Small intestine (tissue), 7 donors: ENCODE data around the gene SKA3. TPM values are rescaled to one million over a fixed set of nuclear protein-coding genes. Genes with fewer than 3 reads are reported as not detected.
A peak's percentile ranks its signal among the peaks of the same experiment; 100 is the strongest.
"Not testable (repeated sequence)": the region's sequence is repeated elsewhere in the genome, so short reads cannot be mapped to it uniquely, and the experiment has no call there.

Experiments used
- DNase-seq, 2 donors: peaks; one replicate each; pipeline versions ENCODE4 v3.0.0 to v3.0.0-alpha.2; 2013
- FAIRE-seq: peaks from 2 replicates; lab custom pipeline; 2012; peaks lifted over from hg19 to GRCh38; lab: Jason Lieb, UNC
- H3K27ac ChIP-seq, 3 donors: one replicate each; pipeline ENCODE4 v1.5.1; 2013; ENCODE audit warnings: low read length in 2 of 3, mild to moderate bottlenecking in 2 of 3, control low read depth in 1 of 3, inconsistent platforms in 1 of 3, low read depth in 1 of 3, moderate library complexity in 1 of 3
- H3K27me3 ChIP-seq, 3 donors: one replicate each; pipeline ENCODE4 v1.6.1; 2013; ENCODE audit warnings: low read length in 3 of 3, inconsistent platforms in 1 of 3; ENCODE audit not compliant: control insufficient read depth in 3 of 3, insufficient read depth in 3 of 3
- H3K36me3 ChIP-seq, 3 donors: one replicate each; pipeline ENCODE4 v1.6.1; 2013; ENCODE audit warnings: low read length in 3 of 3, inconsistent platforms in 1 of 3, low read depth in 1 of 3, mild to moderate bottlenecking in 1 of 3, moderate library complexity in 1 of 3; ENCODE audit not compliant: control insufficient read depth in 3 of 3, insufficient read depth in 2 of 3
- H3K4me1 ChIP-seq, 3 donors: one replicate each; pipeline ENCODE4 v1.6.1; 2013; ENCODE audit warnings: low read length in 2 of 3, inconsistent platforms in 1 of 3, low read depth in 1 of 3, mild to moderate bottlenecking in 1 of 3, moderate library complexity in 1 of 3; ENCODE audit not compliant: control insufficient read depth in 3 of 3, insufficient read depth in 2 of 3
- H3K4me3 ChIP-seq, 3 donors: one replicate each; pipeline ENCODE4 v1.5.1; 2013; ENCODE audit warnings: low read length in 3 of 3, control low read depth in 1 of 3, inconsistent platforms in 1 of 3, low read depth in 1 of 3, mild to moderate bottlenecking in 1 of 3, moderate library complexity in 1 of 3
- H3K9me3 ChIP-seq, 2 donors: one replicate each; pipeline ENCODE4 v1.6.1; 2013; ENCODE audit warnings: low read depth in 1 of 2, low read length in 1 of 2; ENCODE audit not compliant: control insufficient read depth in 2 of 2, insufficient read depth in 1 of 2
- whole genome bisulfite sequencing, 3 donors: extraction: QIAGEN DNeasy Blood & Tissue Kit; methylation state at CpG; one replicate each; pipeline ENCODE4 v1.1.7; 2013; 5-methylcytosine and 5-hydroxymethylcytosine counted together
- polyA plus RNA-seq, 4 donors: library from polyadenylated mRNA; stranded (reverse) in 3 of 4; unstranded in 1 of 4; fragments of 200-250 nt in 3 of 4; fragments of 120-200 nt in 1 of 4; gene quantifications; one replicate each; pipeline versions ENCODE4 v1.2.1 to v1.2.3, GENCODE V29; 2013
- donor health status: healthy with polysubstance abuse.
- donor health status: control.
- donor health status: control.
- donor health status: Bipolar disorder and iron deficiency.
- donor health status: healthy.

Gene SKA3
- polyA plus RNA-seq, 4 donors: 0.89 to 9.0 (median 6.7) TPM; not detected in 1

- 69 to 83% (median 82%) methylated on average over 2 of the region's 2 CpGs for WGBS, 3 donors
- Histone ChIP-seq H3K27me3 (no peaks in the 10 kb centered on the region), H3K4me3 (no peak overlapping the region), H3K9me3 (no peaks in the 10 kb centered on the region), H3K36me3 (peaks cover 0 to 5% (median 0%) of the 10 kb centered on the region in 3 donors), H3K27ac (no peak overlapping the region), H3K4me1 (peaks cover 0 to 8% (median 3%) of the 10 kb centered on the region in 3 donors)
- DNase-seq: no peak
- FAIRE-seq: no peak
These were observed 5.3 kb upstream of the SKA3 start for GRCh38 chr13:21181671-21182070.

DNA sequence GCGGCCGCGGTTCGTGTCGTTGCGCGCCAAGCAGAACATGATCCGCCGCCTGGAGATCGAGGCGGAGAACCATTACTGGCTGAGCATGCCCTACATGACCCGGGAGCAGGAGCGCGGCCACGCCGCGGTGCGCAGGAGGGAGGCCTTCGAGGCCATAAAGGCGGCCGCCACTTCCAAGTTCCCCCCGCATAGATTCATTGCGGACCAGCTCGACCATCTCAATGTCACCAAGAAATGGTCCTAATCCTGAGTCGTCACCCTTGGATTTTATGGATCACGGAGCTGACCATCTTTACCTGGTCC lies 581 bp upstream of the SKA3 start:
- no peaks in the 10 kb centered on the region for H3K9me3 ChIP-seq
- DNase-seq (no peak), FAIRE-seq (no peak)
- peaks cover 0 to 5% (median 0%) of the 10 kb centered on the region in 3 donors for H3K36me3 ChIP-seq
- peak overlapping the region; percentile 95 to 99 (median 96) for H3K27ac ChIP-seq
- H3K4me3 ChIP-seq: peak overlapping the region; percentile 74 to 94 (median 83)
- 0 to 1% (median 0%) methylated on average over 26 of the region's 26 CpGs for WGBS, 3 donors
- H3K4me1 ChIP-seq: peaks cover 0 to 8% (median 3%) of the 10 kb centered on the region in 3 donors
- no peaks in the 10 kb centered on the region for H3K27me3 ChIP-seq

DNA sequence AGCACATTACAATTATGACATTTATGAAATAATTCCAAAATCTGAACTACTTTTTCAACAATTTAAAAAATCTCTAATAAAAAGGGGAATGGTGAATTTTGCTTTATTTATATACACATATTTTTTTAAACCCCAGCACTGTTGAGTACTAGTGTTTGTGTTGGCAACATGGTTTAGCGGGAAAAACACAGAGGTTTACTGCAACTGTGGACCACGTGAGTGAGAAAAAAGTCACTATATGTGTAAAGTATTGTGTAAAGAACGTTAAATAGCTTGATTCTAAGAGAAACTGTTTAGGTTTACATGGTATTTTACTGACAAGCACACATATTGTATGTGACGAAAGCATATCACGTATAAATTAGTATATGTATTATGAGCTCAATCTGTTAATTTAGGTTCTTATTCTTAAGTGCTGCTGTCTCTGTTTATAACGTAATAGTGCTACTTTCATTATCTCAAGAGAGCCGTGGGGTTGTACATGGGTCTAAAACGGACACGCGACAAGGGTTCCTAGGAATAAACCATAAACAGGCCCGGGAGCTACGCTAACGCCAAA lies 617 bp downstream of the SKA3 start:
- H3K27ac ChIP-seq: peak overlapping the region; percentile 65 to 99 (median 71)
- FAIRE-seq (no peak), DNase-seq (peak in 1 of 2 donors; percentile 9)
- H3K4me1 ChIP-seq: peaks cover 0 to 8% (median 3%) of the 10 kb centered on the region in 3 donors
- H3K27me3 ChIP-seq: no peaks in the 10 kb centered on the region
- H3K9me3 ChIP-seq: no peaks in the 10 kb centered on the region
- H3K4me3 ChIP-seq: peak overlapping the region; percentile 74 to 94 (median 83)
- 1 to 3% (median 2%) methylated on average over 12 to 13 of the region's 13 CpGs for WGBS, 3 donors
- H3K36me3 ChIP-seq: peaks cover 0 to 7% (median 0%) of the 10 kb centered on the region in 3 donors

- not testable (repeated sequence) for FAIRE-seq, H3K4me1 ChIP-seq
- WGBS, 3 donors: 0% methylated on average over 1 of the region's 1 CpG
These were observed 2.6 kb downstream of the SKA3 start for GRCh38 chr13:21173767-21174166.

DNA sequence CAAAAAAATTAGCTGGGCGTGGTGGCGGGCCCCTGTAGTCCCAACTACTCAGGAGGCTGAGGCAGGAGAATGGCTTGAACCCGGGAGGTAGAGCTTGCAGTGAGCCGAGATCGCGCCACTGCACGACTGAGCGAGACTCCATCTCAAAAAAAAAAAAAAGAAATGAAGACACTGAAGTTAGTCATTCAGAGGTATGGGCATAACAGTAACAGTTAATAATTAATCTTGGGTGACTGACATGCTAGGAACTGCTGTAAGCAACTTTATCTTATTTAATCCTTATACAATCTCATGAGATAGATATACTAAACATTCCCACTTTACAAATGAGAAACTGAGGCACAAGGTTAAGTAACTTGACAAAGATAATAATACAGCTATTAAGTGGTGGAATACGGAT lies 4.9 kb downstream of the SKA3 start:
- no peak for FAIRE-seq
- H3K27me3 ChIP-seq: no peaks in the 10 kb centered on the region

More at GRCh38 chr13:21173767-21174166, 2.6 kb downstream of the SKA3 start:
- H3K27me3 ChIP-seq, DNase-seq, H3K36me3 ChIP-seq, H3K9me3 ChIP-seq, H3K4me3 ChIP-seq, H3K27ac ChIP-seq: not testable (repeated sequence)

GRCh38 chr13:21165606-21166005 lies 10.7 kb downstream of the SKA3 start:
- 84 to 87% (median 84%) methylated on average over 4 of the region's 4 CpGs for WGBS, 3 donors
- not testable (repeated sequence) for H3K9me3 ChIP-seq, H3K4me3 ChIP-seq, FAIRE-seq, H3K27ac ChIP-seq, H3K36me3 ChIP-seq, H3K4me1 ChIP-seq, DNase-seq, H3K27me3 ChIP-seq

More for the DNA sequence above, 4.9 kb downstream of the SKA3 start:
- Histone ChIP-seq H3K36me3 (peaks cover 0 to 2% (median 0%) of the 10 kb centered on the region in 3 donors), H3K4me3 (no peak overlapping the region), H3K27ac (no peak overlapping the region), H3K9me3 (no peaks in the 10 kb centered on the region), H3K4me1 (no peaks in the 10 kb centered on the region)
- DNase-seq: no peak
- 92 to 97% (median 94%) methylated on average over 9 of the region's 9 CpGs for WGBS, 3 donors

DNA sequence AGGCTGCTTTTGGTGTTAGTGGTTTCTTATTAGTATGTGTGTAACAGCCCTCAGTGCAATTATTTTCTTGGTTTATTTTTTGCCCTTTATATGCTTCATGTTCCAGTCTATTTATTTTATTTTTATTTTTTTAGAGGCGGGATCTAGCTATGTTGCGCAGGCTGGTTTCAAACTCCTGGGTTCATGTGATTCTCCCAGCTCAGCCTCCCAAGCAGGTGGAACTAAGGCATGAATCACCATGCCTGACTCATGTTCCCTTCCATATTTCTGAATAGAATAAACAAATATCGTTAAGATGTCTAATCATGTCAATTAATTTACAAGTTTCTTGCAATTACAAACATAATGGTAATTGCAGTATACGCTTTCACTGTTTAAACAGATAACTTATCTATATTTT lies 11.7 kb downstream of the SKA3 start:
- no peak overlapping the region for H3K27ac ChIP-seq
- no peaks in the 10 kb centered on the region for H3K27me3 ChIP-seq
- H3K9me3 ChIP-seq: no peaks in the 10 kb centered on the region
- WGBS, 3 donors: 78 to 94% (median 93%) methylated on average over 4 of the region's 4 CpGs
- no peaks in the 10 kb centered on the region for H3K4me1 ChIP-seq
- H3K4me3 ChIP-seq: no peak overlapping the region
- peaks cover 0 to 3% (median 0%) of the 10 kb centered on the region in 3 donors for H3K36me3 ChIP-seq
- no peak for FAIRE-seq
- no peak for DNase-seq

DNA sequence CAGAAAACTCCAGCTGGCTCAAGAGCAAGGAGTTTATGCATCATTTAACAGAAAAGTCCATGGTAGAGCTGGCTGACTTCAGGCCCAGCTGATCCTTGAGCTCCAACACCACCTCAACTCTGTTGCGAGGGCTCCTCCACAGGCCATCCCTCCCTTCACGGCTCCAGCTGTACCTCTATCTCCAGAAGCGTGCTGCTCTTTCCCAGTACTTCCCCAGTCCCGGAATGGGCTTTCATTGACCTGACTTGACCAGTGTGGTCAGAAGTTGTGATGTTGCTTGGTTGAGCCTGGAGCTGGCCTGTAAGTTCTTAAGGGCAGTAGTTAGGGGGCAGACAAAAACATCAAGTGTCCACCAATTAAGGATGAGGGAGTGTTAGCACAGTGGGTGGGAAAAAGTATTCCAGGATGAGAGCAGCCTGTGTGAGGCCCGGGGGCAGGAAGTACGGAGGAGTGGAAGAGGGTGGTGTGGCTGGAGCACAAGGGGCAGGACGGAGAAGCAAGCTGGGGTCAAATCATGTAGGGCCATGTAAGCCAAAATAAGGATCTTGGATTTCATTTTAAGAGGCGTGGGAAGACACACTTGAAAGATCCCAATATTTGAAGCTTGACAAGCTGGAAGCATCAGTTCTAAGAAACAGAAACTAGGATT lies 24.0 kb downstream of the SKA3 start:
- H3K4me3 ChIP-seq: no peak overlapping the region
- no peaks in the 10 kb centered on the region for H3K4me1 ChIP-seq
- 86 to 90% (median 89%) methylated on average over 8 of the region's 8 CpGs for WGBS, 3 donors
- FAIRE-seq: no peak
- H3K36me3 ChIP-seq: peaks cover 2 to 6% (median 5%) of the 10 kb centered on the region in 3 donors
- H3K9me3 ChIP-seq: no peaks in the 10 kb centered on the region
- no peaks in the 10 kb centered on the region for H3K27me3 ChIP-seq
- H3K27ac ChIP-seq: no peak overlapping the region
- no peak for DNase-seq
